CD8-positive, alpha-beta memory T cell (primary cell): ENCODE results near the gene ARGLU1. TPM values are rescaled to one million over a fixed set of nuclear protein-coding genes. Genes with fewer than 3 reads are reported as not detected.

Experiments used
- CTCF ChIA-PET: fragments of 350-600 bp; sonication (Branson Sonifier 250); formaldehyde crosslinking; loops from one replicate; lab custom pipeline; 2021; ENCODE audit warnings: antibody characterized with exemption; lab: Charles Lee
- POLR2A ChIA-PET: fragments of 350-600 bp; sonication (Branson Sonifier 250); formaldehyde crosslinking; loops from one replicate; lab custom pipeline; 2021; ENCODE audit warnings: antibody characterized with exemption; lab: Charles Lee
- DNase-seq, 5 donors: peaks; one replicate each; pipeline versions ENCODE4 v3.0.0 to v3.0.0-alpha.2; 2020 to 2022; ENCODE audit warnings: mixed read lengths in 1 of 5
- H3K27ac ChIP-seq: one replicate; pipeline ENCODE4 v1.7.0; 2013; ENCODE audit warnings: low read depth, mild to moderate bottlenecking, low read length, moderate library complexity
- H3K27me3 ChIP-seq: 2 replicates; pipeline ENCODE4 v1.7.0; 2013; ENCODE audit warnings: low read length, mild to moderate bottlenecking; ENCODE audit not compliant: insufficient read depth, poor library complexity, severe bottlenecking
- H3K36me3 ChIP-seq: 2 replicates; pipeline ENCODE4 v1.7.0; 2013; ENCODE audit warnings: mild to moderate bottlenecking, low read length, moderate library complexity; ENCODE audit not compliant: insufficient read depth
- H3K4me1 ChIP-seq: 2 replicates; pipeline ENCODE4 v1.7.0; 2013; ENCODE audit warnings: mild to moderate bottlenecking, low read length, moderate library complexity; ENCODE audit not compliant: insufficient read depth
- H3K4me3 ChIP-seq: 2 replicates; pipeline ENCODE4 v1.7.0; 2013; ENCODE audit warnings: mild to moderate bottlenecking, low read length
- H3K9me3 ChIP-seq: 2 replicates; pipeline ENCODE4 v1.7.0; 2013; ENCODE audit warnings: mild to moderate bottlenecking, low read length
- H3K27ac Mint-ChIP-seq, 8 donors: one replicate each; pipeline ENCODE4 v1.8.0; 2020 to 2021; ENCODE audit warnings: mixed read lengths in 8 of 8, mild to moderate bottlenecking in 6 of 8, inconsistent platforms in 3 of 8, moderate library complexity in 3 of 8
- H3K27me3 Mint-ChIP-seq, 2 donors: one replicate each; pipeline ENCODE4 v1.8.0; 2020 to 2021; ENCODE audit warnings: mixed read lengths in 2 of 2, mild to moderate bottlenecking in 1 of 2, moderate library complexity in 1 of 2
- H3K36me3 Mint-ChIP-seq, 3 donors: one replicate each; pipeline ENCODE4 v1.8.0; 2020 to 2021; ENCODE audit warnings: mixed read lengths in 3 of 3, inconsistent platforms in 1 of 3, mild to moderate bottlenecking in 1 of 3
- H3K4me1 Mint-ChIP-seq, 3 donors: one replicate each; pipeline ENCODE4 v1.8.0; 2020 to 2021; ENCODE audit warnings: mixed read lengths in 3 of 3, inconsistent platforms in 1 of 3, mild to moderate bottlenecking in 1 of 3
- H3K4me3 Mint-ChIP-seq, 7 donors: one replicate each; pipeline ENCODE4 v1.8.0; 2020 to 2021; ENCODE audit warnings: mixed read lengths in 7 of 7, mild to moderate bottlenecking in 6 of 7, moderate library complexity in 4 of 7, inconsistent platforms in 2 of 7
- H3K9me3 Mint-ChIP-seq, 5 donors: one replicate each; pipeline ENCODE4 v1.8.0; 2020 to 2022; ENCODE audit warnings: mixed read lengths in 5 of 5, mild to moderate bottlenecking in 3 of 5, moderate library complexity in 2 of 5, inconsistent platforms in 1 of 5
- polyA plus RNA-seq: library from polyadenylated mRNA; unstranded; fragments of 300-500 nt; fragmentation: Illumina TruSeq; gene quantifications from one replicate; pipeline ENCODE4 v1.2.3, GENCODE V29; 2021
- total RNA-seq, 2 experiments: library from RNA; stranded (reverse); gene quantifications; one replicate each; pipeline ENCODE4 v1.2.3, GENCODE V29; 2021

Gene ARGLU1
- total RNA-seq (10 to 100 TPM; 85.8 to 89.0 TPM), polyA plus RNA-seq (39.2 TPM)

GRCh38 chr13:106567474-106568298 is at the start of gene ARGLU1:
ARGLU1 (minus strand) TSS chr13:106568137; CDS start chr13:106567919, 218 bp downstream.
- peak; percentile 91 to 95 (median 94) for DNase-seq
- Mint-ChIP-seq H3K36me3 (peaks cover 0 to 15% (median 6%) of the 10 kb centered on the region in 3 donors), H3K27me3 (no peaks in the 10 kb centered on the region), H3K9me3 (no peaks in the 10 kb centered on the region), H3K27ac (peak within 1 kb of the TSS; percentile 87 to 98 (median 97)), H3K4me3 (peak within 1 kb of the TSS; percentile 88 to 99 (median 98)), H3K4me1 (peaks cover 47 to 63% (median 59%) of the 10 kb centered on the region in 3 donors)
- POLR2A ChIA-PET = interaction anchor here (0.8 to 1.6 kb wide), 4 partner anchors 17 to 1428 kb away, joined by 3 to 6 read pairs (median 4); partner anchors contain the start of gene EFNB2
- CTCF ChIA-PET = interaction anchor here (5.1 kb wide), 1 partner anchor 31 kb away, joined by 36 read pairs; the partner anchor contains the start of gene EFNB2
- Histone ChIP-seq H3K9me3 (no peaks in the 10 kb centered on the region), H3K4me3 (peak within 1 kb of the TSS; percentile 75), H3K27ac (peak within 1 kb of the TSS; percentile 93), H3K36me3 (no peaks in the 10 kb centered on the region), H3K4me1 (peaks cover 52% of the 10 kb centered on the region), H3K27me3 (no peaks in the 10 kb centered on the region)

GRCh38 chr13:106617561-106617960 is 49.6 kb upstream of the ARGLU1 start:
- H3K9me3 ChIP-seq = no peaks in the 10 kb centered on the region
- no peaks in the 10 kb centered on the region for H3K27me3 ChIP-seq
- no peaks in the 10 kb centered on the region for H3K4me1 ChIP-seq
- no peak overlapping the region for H3K27ac Mint-ChIP-seq
- no peak overlapping the region for H3K27ac ChIP-seq
- ChIA-PET POLR2A (no interaction called here), CTCF (interaction anchor here (0.6 kb wide), 1 partner anchor 9 kb away, joined by 3 read pairs; no protein-coding TSS in a partner anchor)
- H3K4me1 Mint-ChIP-seq = peaks cover 2 to 8% (median 5%) of the 10 kb centered on the region in 3 donors
- no peaks in the 10 kb centered on the region for H3K9me3 Mint-ChIP-seq
- no peak for DNase-seq
- H3K4me3 Mint-ChIP-seq = no peak overlapping the region
- H3K4me3 ChIP-seq = no peak overlapping the region
- peaks cover 2 to 27% of the 10 kb centered on the region in 2 donors for H3K27me3 Mint-ChIP-seq
- no peaks in the 10 kb centered on the region for H3K36me3 ChIP-seq
- H3K36me3 Mint-ChIP-seq = no peaks in the 10 kb centered on the region

- Histone ChIP-seq H3K9me3 (no peaks in the 10 kb centered on the region), H3K36me3 (no peaks in the 10 kb centered on the region), H3K27ac (no peak overlapping the region), H3K4me3 (no peak overlapping the region), H3K27me3 (no peaks in the 10 kb centered on the region), H3K4me1 (no peaks in the 10 kb centered on the region)
- no peaks in the 10 kb centered on the region for H3K9me3 Mint-ChIP-seq
- peaks cover 2 to 28% of the 10 kb centered on the region in 2 donors for H3K27me3 Mint-ChIP-seq
- no peak overlapping the region for H3K27ac Mint-ChIP-seq
- CTCF ChIA-PET = interaction anchor here (0.6 kb wide), 1 partner anchor 8 kb away, joined by 3 read pairs; no protein-coding TSS in a partner anchor
- no peaks in the 10 kb centered on the region for H3K36me3 Mint-ChIP-seq
- DNase-seq = no peak
- H3K4me3 Mint-ChIP-seq = no peak overlapping the region
- peaks cover 2 to 8% (median 5%) of the 10 kb centered on the region in 3 donors for H3K4me1 Mint-ChIP-seq
- POLR2A ChIA-PET = no interaction called here
These were observed 48.8 kb upstream of the ARGLU1 start for GRCh38 chr13:106616729-106617128.

GRCh38 chr13:106614874-106615273 is 46.9 kb upstream of the ARGLU1 start:
- Histone ChIP-seq H3K4me1 (no peaks in the 10 kb centered on the region), H3K27me3 (no peaks in the 10 kb centered on the region), H3K27ac (no peak overlapping the region), H3K9me3 (no peaks in the 10 kb centered on the region), H3K36me3 (no peaks in the 10 kb centered on the region), H3K4me3 (no peak overlapping the region)
- Mint-ChIP-seq H3K4me1 (peaks cover under 1 to 5% (median 3%) of the 10 kb centered on the region in 3 donors), H3K36me3 (no peaks in the 10 kb centered on the region), H3K27ac (no peak overlapping the region), H3K9me3 (no peaks in the 10 kb centered on the region), H3K27me3 (peaks cover 5 to 22% of the 10 kb centered on the region in 2 donors), H3K4me3 (no peak overlapping the region)
- DNase-seq = no peak
- POLR2A ChIA-PET = no interaction called here
- CTCF ChIA-PET = no interaction called here

- Histone ChIP-seq H3K36me3 (no peaks in the 10 kb centered on the region), H3K27me3 (no peaks in the 10 kb centered on the region), H3K9me3 (no peaks in the 10 kb centered on the region), H3K4me1 (no peaks in the 10 kb centered on the region), H3K27ac (no peak overlapping the region), H3K4me3 (no peak overlapping the region)
- no peak for DNase-seq
- Mint-ChIP-seq H3K9me3 (no peaks in the 10 kb centered on the region), H3K27me3 (peaks cover 14 to 27% of the 10 kb centered on the region in 2 donors), H3K27ac (no peak overlapping the region), H3K4me3 (no peak overlapping the region), H3K4me1 (no peaks in the 10 kb centered on the region), H3K36me3 (no peaks in the 10 kb centered on the region)
- ChIA-PET CTCF (no interaction called here), POLR2A (no interaction called here)
These were observed 44.8 kb upstream of the ARGLU1 start for GRCh38 chr13:106612688-106613087.

- H3K36me3 ChIP-seq = no peaks in the 10 kb centered on the region
- POLR2A ChIA-PET = no interaction called here
These were observed 42.5 kb upstream of the ARGLU1 start for GRCh38 chr13:106610486-106610885.

GRCh38 chr13:106609116-106609515 is 41.2 kb upstream of the ARGLU1 start:
- H3K4me1 ChIP-seq = no peaks in the 10 kb centered on the region
- peaks cover 0 to 2% (median 0%) of the 10 kb centered on the region in 5 donors for H3K9me3 Mint-ChIP-seq
- no peak overlapping the region for H3K27ac ChIP-seq
- no peaks in the 10 kb centered on the region for H3K36me3 Mint-ChIP-seq
- no peak overlapping the region for H3K4me3 ChIP-seq
- peaks cover 18 to 38% of the 10 kb centered on the region in 2 donors for H3K27me3 Mint-ChIP-seq
- no peaks in the 10 kb centered on the region for H3K4me1 Mint-ChIP-seq
- H3K36me3 ChIP-seq = no peaks in the 10 kb centered on the region
- ChIA-PET POLR2A (no interaction called here), CTCF (no interaction called here)
- no peak for DNase-seq
- H3K27me3 ChIP-seq = no peaks in the 10 kb centered on the region
- no peak overlapping the region for H3K4me3 Mint-ChIP-seq
- H3K27ac Mint-ChIP-seq = no peak overlapping the region
- no peaks in the 10 kb centered on the region for H3K9me3 ChIP-seq

More at GRCh38 chr13:106610486-106610885, 42.5 kb upstream of the ARGLU1 start:
- Histone ChIP-seq H3K4me3 (no peak overlapping the region), H3K9me3 (no peaks in the 10 kb centered on the region), H3K4me1 (no peaks in the 10 kb centered on the region), H3K27me3 (no peaks in the 10 kb centered on the region), H3K27ac (no peak overlapping the region)
- Mint-ChIP-seq H3K4me1 (no peaks in the 10 kb centered on the region), H3K27me3 (peaks cover 18 to 40% of the 10 kb centered on the region in 2 donors), H3K36me3 (no peaks in the 10 kb centered on the region), H3K9me3 (peaks cover 0 to 2% (median 0%) of the 10 kb centered on the region in 5 donors), H3K27ac (no peak overlapping the region), H3K4me3 (no peak overlapping the region)
- CTCF ChIA-PET = interaction anchor here (1.2 kb wide), 1 partner anchor 9 kb away, joined by 5 read pairs; no protein-coding TSS in a partner anchor
- no peak for DNase-seq

GRCh38 chr13:106603546-106603945 is 35.6 kb upstream of the ARGLU1 start:
- H3K4me3 ChIP-seq = no peak overlapping the region
- no peaks in the 10 kb centered on the region for H3K27me3 ChIP-seq
- no peak for DNase-seq
- peaks cover 5 to 25% of the 10 kb centered on the region in 2 donors for H3K27me3 Mint-ChIP-seq
- H3K4me3 Mint-ChIP-seq = no peak overlapping the region
- H3K27ac Mint-ChIP-seq = no peak overlapping the region
- H3K27ac ChIP-seq = no peak overlapping the region
- peaks cover 0 to 2% (median 0%) of the 10 kb centered on the region in 5 donors for H3K9me3 Mint-ChIP-seq
- no peaks in the 10 kb centered on the region for H3K36me3 ChIP-seq
- H3K4me1 Mint-ChIP-seq = peaks cover 9 to 14% (median 11%) of the 10 kb centered on the region in 3 donors
- no peaks in the 10 kb centered on the region for H3K4me1 ChIP-seq
- H3K36me3 Mint-ChIP-seq = no peaks in the 10 kb centered on the region
- no peaks in the 10 kb centered on the region for H3K9me3 ChIP-seq
- CTCF ChIA-PET = no interaction called here
- POLR2A ChIA-PET = no interaction called here
